ENCODE results near the gene FGD4. TPM values are rescaled to one million over a fixed set of nuclear protein-coding genes. Genes with fewer than 3 reads are reported as not detected.
A peak's percentile ranks its signal among the peaks of the same experiment; 100 is the strongest.

The FGD4 gene
- total RNA-seq, 1 experiment from 2014 or later: 54.3 TPM

GRCh38 chr12:32477714-32478113 is 78.4 kb downstream of the FGD4 start:
- Histone ChIP-seq H3K4ac (ENCODE audit: low read depth, low read length) (no peak overlapping the region), H3K14ac (ENCODE audit: insufficient read depth, low read length) (no peak overlapping the region), H3K18ac (ENCODE audit: insufficient read length, low read depth, low read length) (no peak overlapping the region), H2AK5ac (ENCODE audit: insufficient read length, low read length) (no peak overlapping the region), H4K91ac (ENCODE audit: insufficient read length, low read depth, low read length) (no peak overlapping the region), H3K9me3 (ENCODE audit: control insufficient read depth, low read depth, low read length) (no peaks in the 10 kb centered on the region), H3K9ac (ENCODE audit: extremely low read depth, insufficient read length, low read length) (no peak overlapping the region), H3K79me1 (ENCODE audit: insufficient read depth, low read depth, low read length, poor library complexity, severe bottlenecking) (peaks cover 8% of the 10 kb centered on the region), H2BK12ac (ENCODE audit: insufficient read length, low read depth, low read length) (no peak overlapping the region), H2BK15ac (ENCODE audit: low read depth, low read length) (no peak overlapping the region), H4K20me1 (ENCODE audit: control insufficient read depth, insufficient read depth, insufficient read length) (no peaks in the 10 kb centered on the region), H4K8ac (replicated peaks; ENCODE audit: insufficient read length, low read depth, low read length) (no peak overlapping the region), H3K4me1 (ENCODE audit: insufficient read depth, low read length) (no peaks in the 10 kb centered on the region; the same call in 1 of the 2 replicates), H3K27me3 (ENCODE audit: insufficient read depth, low read length) (no peaks in the 10 kb centered on the region), H3K56ac (ENCODE audit: insufficient read length, low read depth, low read length) (no peak overlapping the region), H3K79me2 (ENCODE audit: insufficient read depth, low read length) (peaks cover 1% of the 10 kb centered on the region; the same call in 1 of the 2 replicates), H4K5ac (ENCODE audit: insufficient read length, low read depth, low read length) (no peak overlapping the region), H3K23me2 (ENCODE audit: insufficient read length, low read depth, low read length, poor library complexity, severe bottlenecking) (no peaks in the 10 kb centered on the region), H3T11ph (ENCODE audit: low read length) (no peak overlapping the region), H3K4me2 (ENCODE audit: insufficient read depth, insufficient read length, low read length) (no peak overlapping the region), H2BK5ac (ENCODE audit: insufficient read length, low read length) (no peak overlapping the region), H2BK120ac (ENCODE audit: low read depth, low read length, poor library complexity, severe bottlenecking) (no peak overlapping the region), H3K27ac (ENCODE audit: insufficient read length, low read depth, low read length) (no peak overlapping the region), H3K23ac (ENCODE audit: insufficient read length, low read depth, low read length) (no peak overlapping the region), H2BK20ac (ENCODE audit: low read depth, low read length, poor library complexity, severe bottlenecking) (no peak overlapping the region), H2AFZ (ENCODE audit: low read length) (no peak overlapping the region)
- no peak overlapping the region for H3K4me3 Mint-ChIP-seq
- WGBS (ENCODE audit: extremely low coverage, insufficient read length, low lambda C conversion rate): no CpG with 5 or more reads among the region's 2 CpGs
- H3K27me3 Mint-ChIP-seq (ENCODE audit: low read depth): no peaks in the 10 kb centered on the region
- no peaks in the 10 kb centered on the region; a peak in 1 of 5 replicates for H3K9me3 Mint-ChIP-seq
- peaks cover 17 to 62% (median 36%) of the 10 kb centered on the region in 3 experiments for H3K36me3 Mint-ChIP-seq (ENCODE audit: insufficient read depth in 1 of 3, low read depth in 3 of 3)
- no peak for TF ChIP-seq CTCF (conservative IDR thresholded peaks at IDR 0.05)
- peaks cover 10 to 16% of the 10 kb centered on the region in 2 experiments for H3K4me1 Mint-ChIP-seq
- peak overlapping the region; percentile 27 to 96 (median 69); a peak in 5 of 7 replicates for H3K27ac Mint-ChIP-seq
- DNase-seq: no peak
